Stimulated activated CD4-positive, alpha-beta T cell treated with anti-CD3 and anti-CD28 coated beads, Interleukin-4, amount 100 ng/mL, for 1 hour (primary cell): ENCODE data around the gene OS9.

Source experiments
- DNase-seq: peaks from one replicate; pipeline ENCODE4 v3.0.0-alpha.2; 2020

Gene OS9

GRCh38 chr12:57769594-57769993, 75.7 kb downstream of the OS9 start:
- no peak for DNase-seq

GRCh38 chr12:57770734-57771133, 76.8 kb downstream of the OS9 start:
- no peak for DNase-seq
